Activated naive CD8-positive, alpha-beta T cell treated with anti-CD3 and anti-CD28 coated beads for 36 hours (primary cell): Measurements from ENCODE around the gene CGRRF1. TPM values are rescaled to one million over a fixed set of nuclear protein-coding genes. Genes with fewer than 3 reads are reported as not detected.
A peak's percentile ranks its signal among the peaks of the same experiment; 100 is the strongest.

Experiments used
- DNase-seq: peaks from one replicate; pipeline ENCODE4 v3.0.0; 2021
- H3K27ac Mint-ChIP-seq: one replicate; pipeline ENCODE4 v1.8.0; 2022; ENCODE audit warnings: mild to moderate bottlenecking, moderate library complexity, mixed read lengths
- H3K27me3 Mint-ChIP-seq: one replicate; pipeline ENCODE4 v1.8.0; 2022; ENCODE audit warnings: mild to moderate bottlenecking, mixed read lengths
- H3K36me3 Mint-ChIP-seq: one replicate; pipeline ENCODE4 v1.8.0; 2021; ENCODE audit warnings: mild to moderate bottlenecking, mixed read lengths
- H3K4me1 Mint-ChIP-seq: one replicate; pipeline ENCODE4 v1.8.0; 2021; ENCODE audit warnings: mixed read lengths
- H3K4me3 Mint-ChIP-seq: one replicate; pipeline ENCODE4 v1.8.0; 2022; ENCODE audit warnings: mild to moderate bottlenecking, moderate library complexity, mixed read lengths
- H3K9me3 Mint-ChIP-seq: one replicate; pipeline ENCODE4 v1.8.0; 2022; ENCODE audit warnings: mixed read lengths
- total RNA-seq, 2 experiments: library from RNA; stranded (reverse); gene quantifications; one replicate each; pipeline ENCODE4 v1.2.3, GENCODE V29; 2021

The CGRRF1 gene
- total RNA-seq, 2 experiments from 2014 or later: 11.5 to 12.9 TPM

DNA sequence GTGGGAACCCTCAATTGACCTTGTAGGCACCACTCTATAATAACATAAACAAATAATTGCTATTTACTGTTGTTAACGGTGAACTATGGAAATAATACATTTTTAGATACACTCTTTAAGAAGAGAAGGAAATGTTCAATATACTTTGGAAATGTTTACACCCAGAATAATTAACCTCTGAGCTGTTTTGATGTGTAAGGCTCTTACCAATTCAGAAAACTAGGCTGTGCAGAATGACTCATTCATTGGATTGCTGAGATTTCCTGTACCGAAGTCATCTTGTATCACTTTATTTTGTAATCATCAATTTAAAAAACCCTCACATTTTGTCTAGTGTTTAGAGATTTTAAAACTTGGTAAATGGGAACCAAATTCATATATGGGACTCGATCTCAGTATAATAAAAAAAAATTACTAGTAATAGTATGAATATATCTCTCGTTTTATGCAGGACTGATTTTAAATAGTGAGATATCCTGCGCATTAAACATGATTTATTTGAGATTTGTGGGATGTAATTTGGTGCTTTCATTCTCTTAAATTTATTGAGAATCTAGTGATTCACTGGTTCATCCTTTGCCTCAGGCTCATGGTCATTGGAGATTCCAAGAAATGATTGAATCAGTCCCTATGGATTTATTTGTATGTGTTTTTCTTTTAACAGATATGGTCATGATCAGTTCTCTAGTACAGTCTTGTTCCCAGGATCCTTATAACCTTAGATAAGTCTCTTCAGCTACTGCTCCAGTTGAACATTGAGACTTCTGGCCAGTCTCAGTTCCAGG, 61.1 kb downstream of the CGRRF1 start:
- no peak overlapping the region for H3K4me3 Mint-ChIP-seq
- no peak overlapping the region for H3K27ac Mint-ChIP-seq
- no peak for DNase-seq
- peaks cover 21% of the 10 kb centered on the region for H3K27me3 Mint-ChIP-seq
- peaks cover 39% of the 10 kb centered on the region for H3K36me3 Mint-ChIP-seq
- peaks cover 17% of the 10 kb centered on the region for H3K9me3 Mint-ChIP-seq
- H3K4me1 Mint-ChIP-seq: peaks cover 21% of the 10 kb centered on the region

DNA sequence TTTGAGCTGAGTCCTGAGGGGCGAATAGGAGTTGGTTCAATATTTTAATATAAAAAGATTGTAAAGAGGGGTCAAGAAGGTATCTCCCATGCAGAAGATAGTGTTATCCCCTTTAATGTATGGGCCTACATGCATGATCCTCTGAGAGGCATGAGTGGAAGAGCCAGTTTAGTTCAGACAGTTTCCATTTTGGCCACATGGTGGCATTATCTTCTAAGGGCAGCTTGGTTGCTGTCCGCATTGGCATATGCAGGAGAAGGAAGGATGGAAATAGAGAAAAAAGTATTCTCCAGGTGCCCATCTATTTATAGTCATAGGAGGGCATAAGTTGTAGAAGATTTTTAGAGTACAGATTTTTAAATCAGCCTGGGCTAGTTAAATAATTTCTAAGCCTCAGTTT, 62.6 kb downstream of the CGRRF1 start:
- DNase-seq: peak; percentile 9
- Mint-ChIP-seq H3K36me3 (peaks cover 39% of the 10 kb centered on the region), H3K27ac (no peak overlapping the region), H3K27me3 (peaks cover 21% of the 10 kb centered on the region), H3K4me1 (peaks cover 20% of the 10 kb centered on the region), H3K4me3 (no peak overlapping the region), H3K9me3 (peaks cover 17% of the 10 kb centered on the region)

DNA sequence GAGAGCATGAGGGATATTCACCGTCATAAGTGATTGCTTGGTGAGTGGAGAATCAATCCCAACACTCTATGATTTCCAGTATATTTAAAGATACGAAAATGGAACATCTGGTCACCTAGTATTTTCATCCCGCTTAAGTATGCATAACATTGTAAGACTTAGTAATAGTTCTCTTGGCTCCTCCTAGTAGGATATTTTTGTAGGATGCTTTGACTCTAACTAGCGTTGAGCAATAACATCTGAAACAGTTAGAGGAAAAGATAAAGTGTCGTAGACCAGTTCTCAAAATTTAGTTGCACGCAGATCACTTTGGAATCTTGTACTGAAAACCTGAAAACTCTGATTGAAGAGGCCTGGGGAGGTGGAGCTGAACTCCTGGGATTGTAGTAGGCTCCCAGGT, 64.8 kb downstream of the CGRRF1 start:
- no peak overlapping the region for H3K4me3 Mint-ChIP-seq
- H3K36me3 Mint-ChIP-seq: peaks cover 38% of the 10 kb centered on the region
- H3K27me3 Mint-ChIP-seq: peaks cover 13% of the 10 kb centered on the region
- peaks cover 17% of the 10 kb centered on the region for H3K9me3 Mint-ChIP-seq
- no peak overlapping the region for H3K27ac Mint-ChIP-seq
- DNase-seq: no peak
- peaks cover 6% of the 10 kb centered on the region for H3K4me1 Mint-ChIP-seq

DNA sequence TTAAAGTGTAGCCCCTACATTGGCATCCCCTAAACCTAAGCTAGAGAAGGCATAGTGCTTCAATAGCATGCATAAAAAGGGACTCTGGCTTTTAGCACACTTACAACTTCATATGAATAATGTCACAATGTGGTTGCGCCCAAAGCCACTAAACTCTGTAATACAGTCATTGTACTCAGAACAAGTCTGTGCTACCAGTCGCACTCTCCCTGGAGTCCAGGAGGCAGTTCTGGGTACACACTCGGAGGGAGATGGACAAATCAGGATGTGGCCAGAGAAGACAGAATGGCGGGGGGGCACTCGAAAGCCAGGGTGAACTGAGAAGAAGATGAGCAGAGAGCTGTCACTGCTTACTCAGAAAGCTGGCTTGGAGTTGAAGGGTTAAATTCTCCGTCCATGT, 67.8 kb downstream of the CGRRF1 start:
- DNase-seq: no peak
- H3K27ac Mint-ChIP-seq: no peak overlapping the region
- H3K9me3 Mint-ChIP-seq: peaks cover 10% of the 10 kb centered on the region
- no peaks in the 10 kb centered on the region for H3K4me1 Mint-ChIP-seq
- H3K27me3 Mint-ChIP-seq: no peaks in the 10 kb centered on the region
- H3K36me3 Mint-ChIP-seq: peaks cover 23% of the 10 kb centered on the region
- no peak overlapping the region for H3K4me3 Mint-ChIP-seq

DNA sequence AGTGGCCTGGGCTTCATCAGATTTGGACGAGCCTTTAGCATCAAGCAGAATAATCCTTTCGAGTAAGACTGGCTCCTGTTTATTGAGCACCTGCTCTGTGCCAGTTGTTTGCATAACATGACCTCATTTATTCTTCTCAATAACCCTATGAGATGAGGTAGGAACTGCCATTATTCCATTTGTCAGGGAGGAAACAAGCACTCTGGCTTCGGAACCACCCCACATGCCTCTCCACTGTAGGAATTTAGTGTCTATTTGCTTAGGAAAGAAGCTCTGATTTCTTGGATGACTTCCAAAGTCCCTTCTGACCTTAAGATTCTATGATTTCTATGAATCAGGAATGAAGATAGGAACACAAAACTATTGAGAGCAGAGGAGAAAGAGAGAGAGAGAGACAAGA, 68.3 kb downstream of the CGRRF1 start:
- no peak for DNase-seq
- Mint-ChIP-seq H3K27ac (no peak overlapping the region), H3K4me1 (no peaks in the 10 kb centered on the region), H3K27me3 (no peaks in the 10 kb centered on the region), H3K4me3 (no peak overlapping the region), H3K9me3 (peaks cover 8% of the 10 kb centered on the region), H3K36me3 (peaks cover 20% of the 10 kb centered on the region)

DNA sequence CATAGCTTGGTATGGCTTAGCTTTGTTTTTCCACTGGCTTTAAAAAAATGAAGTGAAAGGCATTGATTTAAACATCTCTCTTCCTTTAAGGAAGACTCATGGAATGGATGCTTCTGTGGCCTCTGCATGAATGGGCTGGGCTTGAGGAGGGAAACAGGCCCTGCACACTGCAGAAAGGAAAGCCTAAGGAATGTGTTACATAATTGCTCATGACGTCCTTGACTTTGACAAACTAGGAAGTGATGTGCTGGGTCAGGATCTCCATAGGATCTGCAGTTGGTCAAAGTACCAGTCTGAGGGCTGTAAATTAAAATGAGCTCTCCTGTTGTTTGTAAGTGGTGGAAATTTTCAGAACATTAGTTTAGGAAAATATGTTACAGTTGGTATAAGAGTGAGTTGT, 69.9 kb downstream of the CGRRF1 start:
- H3K27me3 Mint-ChIP-seq: no peaks in the 10 kb centered on the region
- no peaks in the 10 kb centered on the region for H3K4me1 Mint-ChIP-seq
- H3K9me3 Mint-ChIP-seq: no peaks in the 10 kb centered on the region
- no peak overlapping the region for H3K27ac Mint-ChIP-seq
- DNase-seq: no peak
- H3K4me3 Mint-ChIP-seq: no peak overlapping the region
- H3K36me3 Mint-ChIP-seq: peaks cover 6% of the 10 kb centered on the region

DNA sequence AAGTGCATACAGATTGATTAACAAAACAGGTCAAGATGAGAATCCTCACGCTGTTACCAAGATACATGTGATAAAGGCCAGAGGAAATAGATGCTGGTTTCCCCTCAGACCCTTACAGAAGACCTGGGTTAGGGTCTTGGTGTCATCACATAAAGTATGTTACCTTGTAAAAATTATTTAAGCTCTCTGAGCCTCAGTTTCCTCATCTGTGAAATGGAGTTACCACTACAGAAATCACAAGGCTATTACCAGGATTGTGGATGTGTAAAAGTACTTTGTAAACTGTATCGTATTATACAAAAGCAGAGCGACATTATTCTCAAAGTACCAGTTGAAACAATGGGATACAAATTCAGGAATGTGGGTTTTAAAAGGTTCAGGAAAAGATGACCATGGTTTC, 71.2 kb downstream of the CGRRF1 start:
- DNase-seq: no peak
- H3K27ac Mint-ChIP-seq: no peak overlapping the region
- no peak overlapping the region for H3K4me3 Mint-ChIP-seq
- H3K4me1 Mint-ChIP-seq: no peaks in the 10 kb centered on the region
- H3K27me3 Mint-ChIP-seq: no peaks in the 10 kb centered on the region
- H3K9me3 Mint-ChIP-seq: no peaks in the 10 kb centered on the region
- H3K36me3 Mint-ChIP-seq: peaks cover 4% of the 10 kb centered on the region

DNA sequence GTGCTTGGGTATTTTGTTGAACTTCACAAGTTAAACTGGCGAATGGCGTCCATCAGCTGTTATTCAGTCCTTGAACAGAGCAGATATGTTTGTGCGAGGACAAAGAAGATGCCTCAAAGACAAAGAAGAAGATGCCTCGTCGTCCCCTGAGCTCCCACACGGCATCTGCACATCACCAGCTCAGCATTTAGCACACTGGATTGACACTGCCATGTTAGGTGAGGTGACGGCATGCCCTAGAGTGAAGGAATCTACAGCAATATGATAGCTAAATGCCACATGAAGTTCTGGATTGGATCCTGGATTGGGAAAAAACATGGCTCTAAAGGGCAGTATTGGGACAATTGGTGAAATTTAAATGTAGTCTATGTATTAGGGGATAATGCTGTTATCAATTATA, 72.6 kb downstream of the CGRRF1 start:
- H3K27ac Mint-ChIP-seq: no peak overlapping the region
- no peaks in the 10 kb centered on the region for H3K9me3 Mint-ChIP-seq
- H3K36me3 Mint-ChIP-seq: peaks cover 4% of the 10 kb centered on the region
- no peak for DNase-seq
- H3K27me3 Mint-ChIP-seq: no peaks in the 10 kb centered on the region
- H3K4me3 Mint-ChIP-seq: no peak overlapping the region
- no peaks in the 10 kb centered on the region for H3K4me1 Mint-ChIP-seq

DNA sequence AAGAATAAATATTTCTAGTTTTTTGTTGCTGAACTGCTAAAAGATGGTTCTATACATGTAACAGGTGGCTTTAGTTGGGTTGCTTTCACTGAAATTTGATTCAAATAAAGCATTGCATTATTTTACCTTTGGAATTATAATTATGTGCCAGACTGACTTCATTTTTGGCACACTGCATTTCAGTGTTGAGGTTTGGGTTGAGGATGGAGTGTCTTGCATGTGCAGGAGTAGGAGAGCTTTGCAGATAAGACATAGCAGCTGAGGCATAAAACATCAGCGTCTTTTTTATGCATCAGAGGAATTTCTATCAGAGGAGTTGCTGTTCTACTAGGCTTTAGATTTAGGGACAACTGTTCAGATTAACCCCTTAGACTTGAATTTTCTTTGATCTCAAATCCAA, 74.4 kb downstream of the CGRRF1 start:
- Mint-ChIP-seq H3K27ac (no peak overlapping the region), H3K4me1 (no peaks in the 10 kb centered on the region), H3K4me3 (no peak overlapping the region), H3K27me3 (no peaks in the 10 kb centered on the region), H3K36me3 (peaks cover 3% of the 10 kb centered on the region), H3K9me3 (no peaks in the 10 kb centered on the region)
- no peak for DNase-seq

DNA sequence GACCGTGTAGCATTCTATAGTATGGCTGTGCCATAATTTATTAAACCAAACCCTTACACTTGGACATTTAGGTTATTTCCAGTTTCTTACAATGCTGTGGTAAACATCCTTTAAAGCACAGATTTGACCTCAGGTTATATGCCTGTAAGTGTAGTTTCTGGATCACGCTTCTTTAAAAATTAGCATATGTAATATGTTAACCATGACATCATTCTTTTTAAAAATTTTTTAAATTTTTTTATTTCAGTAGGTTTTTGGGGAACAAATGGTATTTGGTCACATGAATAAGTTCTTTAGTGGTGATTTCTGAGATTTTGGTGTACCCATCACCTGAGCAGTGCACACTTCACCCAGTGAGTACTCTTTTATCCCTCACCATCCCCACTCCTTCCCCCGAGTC, 75.5 kb downstream of the CGRRF1 start:
- Mint-ChIP-seq H3K4me1 (no peaks in the 10 kb centered on the region), H3K27ac (no peak overlapping the region), H3K36me3 (peaks cover 3% of the 10 kb centered on the region), H3K9me3 (no peaks in the 10 kb centered on the region), H3K4me3 (no peak overlapping the region), H3K27me3 (no peaks in the 10 kb centered on the region)
- DNase-seq: no peak

Other genes starting within 250 kb of the CGRRF1 start
- 10 to 100 TPM; 77.9 to 79.5 TPM for gene CDKN3, start 112.9 kb upstream of the CGRRF1 start, total RNA-seq
- gene CNIH1, start 68.5 kb upstream of the CGRRF1 start, total RNA-seq: 10 to 100 TPM; 92.0 to 95.4 TPM
- gene GMFB, start 20.9 kb upstream of the CGRRF1 start, total RNA-seq: 10 to 100 TPM; 44.4 to 45.4 TPM
- gene SAMD4A, start 57.2 kb downstream of the CGRRF1 start, total RNA-seq: 1 to 10 TPM; 4.6 to 4.7 TPM